Measurements from ENCODE around the gene PRPF6.
A peak's percentile ranks its signal among the peaks of the same experiment; 100 is the strongest.

PRPF6 gene

DNA sequence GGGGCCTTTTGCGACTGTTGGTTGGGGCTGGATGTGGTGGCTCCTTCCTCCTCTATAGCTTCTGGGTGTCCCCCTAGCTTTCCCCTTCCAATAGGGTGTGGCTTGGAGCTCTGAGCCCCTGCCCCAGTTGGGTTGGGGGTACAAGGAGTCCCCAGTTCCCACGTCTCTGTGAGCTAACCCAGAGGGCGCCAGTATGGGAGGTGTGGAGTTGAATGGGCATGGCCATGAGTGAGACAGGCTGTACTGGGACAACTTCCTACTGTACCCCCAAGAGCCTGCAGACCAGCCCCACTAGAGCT lies 56.2 kb downstream of the PRPF6 start:
- DNase-seq (ENCODE audit: low read depth), result no peak
- no peak overlapping the region for H3K4me3 ChIP-seq (ENCODE audit: low read depth, low read length)
- TF ChIP-seq, protein P1, sequence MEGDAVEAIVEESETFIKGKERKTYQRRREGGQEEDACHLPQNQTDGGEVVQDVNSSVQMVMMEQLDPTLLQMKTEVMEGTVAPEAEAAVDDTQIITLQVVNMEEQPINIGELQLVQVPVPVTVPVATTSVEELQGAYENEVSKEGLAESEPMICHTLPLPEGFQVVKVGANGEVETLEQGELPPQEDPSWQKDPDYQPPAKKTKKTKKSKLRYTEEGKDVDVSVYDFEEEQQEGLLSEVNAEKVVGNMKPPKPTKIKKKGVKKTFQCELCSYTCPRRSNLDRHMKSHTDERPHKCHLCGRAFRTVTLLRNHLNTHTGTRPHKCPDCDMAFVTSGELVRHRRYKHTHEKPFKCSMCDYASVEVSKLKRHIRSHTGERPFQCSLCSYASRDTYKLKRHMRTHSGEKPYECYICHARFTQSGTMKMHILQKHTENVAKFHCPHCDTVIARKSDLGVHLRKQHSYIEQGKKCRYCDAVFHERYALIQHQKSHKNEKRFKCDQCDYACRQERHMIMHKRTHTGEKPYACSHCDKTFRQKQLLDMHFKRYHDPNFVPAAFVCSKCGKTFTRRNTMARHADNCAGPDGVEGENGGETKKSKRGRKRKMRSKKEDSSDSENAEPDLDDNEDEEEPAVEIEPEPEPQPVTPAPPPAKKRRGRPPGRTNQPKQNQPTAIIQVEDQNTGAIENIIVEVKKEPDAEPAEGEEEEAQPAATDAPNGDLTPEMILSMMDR (IDR thresholded peaks at IDR 0.05; ENCODE audit: low read depth, low read length, missing control alignments), result no peak
- in situ Hi-C loops (cut with HindIII; ENCODE audit: low sequenced_read_pairs), result no loop called here

DNA sequence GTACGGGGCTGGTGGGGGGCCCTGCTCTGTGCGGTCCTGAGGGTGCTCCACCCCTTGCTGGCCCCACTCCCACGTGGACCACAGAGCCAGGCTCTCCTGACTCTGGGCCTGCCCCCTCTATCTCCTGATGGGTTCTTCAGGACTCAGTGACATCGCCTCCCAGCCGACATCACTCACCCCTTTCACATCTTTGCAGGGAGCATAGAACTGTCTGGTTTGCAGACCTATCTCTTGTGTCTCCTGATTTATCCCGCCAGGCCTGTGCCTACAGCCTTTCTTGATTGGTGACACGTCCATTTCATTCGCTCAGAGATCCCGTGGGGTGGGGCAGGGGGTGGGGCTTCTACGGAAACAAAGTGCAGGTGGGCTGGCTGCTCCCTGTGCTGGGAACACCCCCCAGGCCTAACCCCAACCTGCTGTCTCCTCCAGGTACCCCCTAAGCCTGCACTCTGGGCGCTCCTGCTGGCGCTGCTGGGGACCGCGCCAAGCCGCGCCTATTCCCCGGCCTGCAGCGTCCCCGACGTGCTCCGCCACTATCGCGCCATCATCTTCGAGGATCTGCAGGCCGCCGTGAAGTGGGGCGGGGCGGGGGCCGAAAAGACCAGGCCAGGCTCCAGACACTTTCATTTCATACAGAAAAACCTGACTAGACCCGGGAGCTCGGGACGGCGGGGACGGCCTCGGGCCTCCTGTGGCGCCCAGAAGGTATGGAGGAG lies 56.7 kb downstream of the PRPF6 start:
- DNase-seq (ENCODE audit: low read depth), result no peak
- H3K4me3 ChIP-seq (ENCODE audit: low read depth, low read length), result no peak overlapping the region
- in situ Hi-C loops (cut with HindIII; ENCODE audit: low sequenced_read_pairs), result no loop called here
- TF ChIP-seq, protein P1 (IDR thresholded peaks at IDR 0.05; ENCODE audit: low read depth, low read length, missing control alignments), result no peak

DNA sequence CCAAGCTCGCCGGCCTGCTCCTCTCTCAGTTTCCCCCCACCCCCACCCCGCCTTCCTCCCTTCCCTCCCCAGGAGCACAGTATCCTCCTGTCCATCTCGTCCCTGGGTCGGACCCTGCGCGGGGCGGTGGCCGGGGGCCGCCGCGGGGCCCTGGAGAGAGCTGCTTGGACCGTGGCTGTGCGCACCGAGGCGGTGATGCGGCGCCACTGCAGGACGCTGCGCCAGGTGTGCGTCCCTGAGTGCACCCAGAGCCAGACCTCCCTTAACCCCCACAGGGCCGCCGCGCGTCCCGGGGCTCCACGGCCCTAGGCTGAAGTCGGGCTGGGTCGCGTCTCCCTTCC lies 57.3 kb downstream of the PRPF6 start:
- TF ChIP-seq, protein P1 (IDR thresholded peaks at IDR 0.05; ENCODE audit: low read depth, low read length, missing control alignments), result no peak
- DNase-seq (ENCODE audit: low read depth), result no peak
- in situ Hi-C loops (cut with HindIII; ENCODE audit: low sequenced_read_pairs), result no loop called here
- no peak overlapping the region for H3K4me3 ChIP-seq (ENCODE audit: low read depth, low read length)

DNA sequence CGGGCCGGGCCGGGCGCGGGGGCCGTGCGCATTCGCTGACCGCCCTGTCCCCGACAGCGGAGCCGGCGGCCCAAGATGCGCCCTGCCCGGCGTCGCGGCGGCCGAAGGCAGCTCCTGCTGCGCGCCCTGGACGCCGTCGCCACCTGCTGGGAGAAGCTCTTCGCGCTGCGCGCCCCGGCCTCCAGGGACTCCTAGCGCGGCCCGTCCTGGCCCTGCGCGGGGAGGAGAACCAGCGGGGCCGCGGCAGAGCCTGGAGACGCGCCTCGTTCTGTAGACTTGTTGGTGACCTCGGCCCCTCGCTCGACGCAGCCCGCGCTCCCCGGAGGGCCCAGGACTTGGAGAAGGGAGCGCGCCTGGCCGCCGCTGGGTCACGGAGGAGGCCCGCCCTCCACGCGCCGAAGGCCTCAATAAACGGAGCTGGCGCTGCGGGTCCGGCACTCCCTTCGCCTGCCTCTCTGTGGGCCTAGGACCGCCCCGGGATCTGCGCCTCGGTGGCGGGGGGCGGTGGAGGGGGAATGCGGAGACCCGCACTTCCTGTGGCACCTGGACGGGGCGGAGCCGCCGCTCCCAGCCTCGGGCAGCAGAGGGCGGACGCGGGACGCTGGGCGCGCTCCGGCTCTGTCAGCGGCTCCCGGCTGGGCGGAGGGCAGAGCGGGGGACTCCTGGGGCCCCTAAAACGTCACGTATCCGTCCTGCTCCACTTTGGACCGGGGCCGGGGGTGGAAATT lies 57.8 kb downstream of the PRPF6 start:
- in situ Hi-C loops (cut with HindIII; ENCODE audit: low sequenced_read_pairs), result no loop called here
- peak overlapping the region; percentile 31 for H3K4me3 ChIP-seq (ENCODE audit: low read depth, low read length)
- TF ChIP-seq, protein P1 (IDR thresholded peaks at IDR 0.05; ENCODE audit: low read depth, low read length, missing control alignments), result peak; percentile 78
- no peak for DNase-seq (ENCODE audit: low read depth)

DNA sequence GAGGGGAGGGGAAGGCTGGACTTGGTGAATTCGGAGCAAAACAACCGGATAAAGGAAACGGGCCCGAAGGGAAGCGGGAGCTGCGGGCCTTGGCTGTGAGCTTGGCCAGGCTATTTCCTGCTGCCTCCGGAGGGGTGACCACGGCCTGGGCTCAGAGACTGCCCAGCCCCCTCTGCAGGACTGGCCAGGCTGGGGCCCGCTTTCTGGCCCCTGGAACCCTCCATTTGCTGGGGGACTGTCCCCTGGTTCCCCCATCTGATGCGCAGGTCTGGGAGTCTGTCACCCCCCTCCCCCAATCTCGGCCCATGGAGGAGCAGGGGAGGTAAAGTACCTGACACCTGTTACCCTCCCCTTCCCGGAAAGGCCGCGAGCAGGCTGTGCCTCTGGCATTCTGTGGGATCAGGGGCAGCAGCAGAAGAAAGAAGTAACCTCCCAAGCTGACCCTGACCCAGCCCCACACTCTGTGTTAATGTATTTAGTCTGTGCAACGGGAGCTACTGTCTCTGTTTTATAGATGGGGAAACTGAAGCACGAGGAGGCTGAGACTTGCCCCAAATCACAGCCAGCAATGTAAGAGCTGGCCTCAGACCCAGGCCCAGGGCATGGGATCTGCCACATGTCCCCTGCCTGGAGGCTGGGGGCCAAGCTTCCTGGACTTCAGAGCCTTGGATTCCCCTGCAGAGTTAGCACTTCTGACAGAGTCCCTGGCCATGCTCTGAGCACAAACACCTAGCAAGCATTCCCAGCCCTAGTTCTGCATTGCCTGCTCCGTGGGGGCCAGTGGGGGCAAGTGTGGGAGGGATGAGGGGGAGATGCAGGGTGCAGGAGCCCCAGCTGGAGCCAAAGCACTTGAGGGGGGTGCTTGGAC lies 58.6 kb downstream of the PRPF6 start:
- no peak for DNase-seq (ENCODE audit: low read depth)
- TF ChIP-seq, protein P1 (IDR thresholded peaks at IDR 0.05; ENCODE audit: low read depth, low read length, missing control alignments), result no peak
- in situ Hi-C loops (cut with HindIII; ENCODE audit: low sequenced_read_pairs), result no loop called here
- H3K4me3 ChIP-seq (ENCODE audit: low read depth, low read length), result peak overlapping the region; percentile 31

DNA sequence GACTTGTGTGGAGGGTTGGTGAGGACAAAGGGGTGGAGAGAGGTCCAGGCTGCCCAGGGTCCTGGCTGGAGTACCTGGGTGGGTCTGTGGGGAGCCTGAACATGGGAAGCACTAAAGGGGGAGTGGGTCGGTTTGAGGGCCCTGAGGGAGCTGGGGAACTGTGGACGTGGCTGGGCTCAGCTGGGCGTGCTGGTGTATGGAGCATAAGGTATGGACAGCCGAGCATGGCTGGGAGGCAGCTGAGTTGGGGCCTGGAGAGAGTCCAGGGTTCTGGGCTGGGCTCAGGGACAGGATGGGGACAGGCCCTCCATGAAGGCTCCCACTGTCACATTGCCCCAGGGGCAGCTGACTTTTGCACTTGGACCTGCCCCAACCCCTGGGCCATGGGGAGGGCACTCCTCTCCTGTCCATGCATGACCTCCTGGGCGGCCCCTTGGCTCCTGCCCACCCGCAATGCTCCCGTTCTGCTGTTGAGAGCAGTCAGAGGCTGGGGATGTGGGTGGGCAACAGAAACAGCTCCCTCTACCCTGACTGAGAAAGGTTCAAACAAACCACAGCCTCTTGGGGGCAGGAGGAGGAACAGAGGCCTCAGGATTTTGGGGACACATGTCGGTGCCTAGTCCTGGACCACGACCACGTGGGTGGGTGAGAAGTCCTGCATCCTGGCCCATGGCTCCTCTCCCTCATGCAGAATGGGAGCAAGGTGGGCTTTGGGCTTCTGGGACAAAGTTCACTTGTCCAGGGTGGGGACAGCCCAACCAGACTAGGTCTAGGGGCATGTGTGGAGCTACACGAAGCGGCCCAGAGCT lies 59.5 kb downstream of the PRPF6 start:
- TF ChIP-seq, protein P1 (IDR thresholded peaks at IDR 0.05; ENCODE audit: low read depth, low read length, missing control alignments), result no peak
- in situ Hi-C loops (cut with HindIII; ENCODE audit: low sequenced_read_pairs), result no loop called here
- no peak overlapping the region for H3K4me3 ChIP-seq (ENCODE audit: low read depth, low read length)
- no peak for DNase-seq (ENCODE audit: low read depth)
